GM19023 (cell line): ENCODE measurements around the gene MSI1.

Experiments used
- ATAC-seq: cut with Tn5 transposase; IDR thresholded peaks from one replicate; pipeline ENCODE4 v1.9.1; 2021; ENCODE audit warnings: mild to moderate bottlenecking, moderate library complexity; ENCODE audit not compliant: unreplicated experiment

MSI1 gene

DNA sequence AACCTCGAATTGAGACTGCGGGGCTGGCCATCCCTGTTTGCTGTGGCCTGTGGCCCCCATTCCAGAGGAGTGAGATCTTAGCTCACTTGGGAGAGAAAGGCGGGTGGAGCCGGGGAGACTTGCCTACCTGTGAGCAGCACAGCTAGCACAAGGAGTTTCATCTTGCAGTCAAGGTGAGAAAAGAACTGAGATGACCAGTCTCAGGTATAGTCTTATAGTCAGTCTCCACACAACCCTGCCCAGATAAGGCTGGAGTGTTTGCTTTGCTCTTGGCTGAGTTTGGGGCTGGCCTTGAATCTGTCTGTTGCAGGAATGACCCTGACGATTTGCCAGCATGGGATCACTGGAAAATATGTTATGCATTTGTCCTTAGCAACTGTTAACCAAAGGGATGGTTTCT lies 41.4 kb downstream of the MSI1 start, which contains the start of gene PLA2G1B:
TSS of gene PLA2G1B (minus strand) at position 187 of the 400 bp plus-strand sequence. CDS start at position 161, 26 bp downstream.
- no peak for ATAC-seq

DNA sequence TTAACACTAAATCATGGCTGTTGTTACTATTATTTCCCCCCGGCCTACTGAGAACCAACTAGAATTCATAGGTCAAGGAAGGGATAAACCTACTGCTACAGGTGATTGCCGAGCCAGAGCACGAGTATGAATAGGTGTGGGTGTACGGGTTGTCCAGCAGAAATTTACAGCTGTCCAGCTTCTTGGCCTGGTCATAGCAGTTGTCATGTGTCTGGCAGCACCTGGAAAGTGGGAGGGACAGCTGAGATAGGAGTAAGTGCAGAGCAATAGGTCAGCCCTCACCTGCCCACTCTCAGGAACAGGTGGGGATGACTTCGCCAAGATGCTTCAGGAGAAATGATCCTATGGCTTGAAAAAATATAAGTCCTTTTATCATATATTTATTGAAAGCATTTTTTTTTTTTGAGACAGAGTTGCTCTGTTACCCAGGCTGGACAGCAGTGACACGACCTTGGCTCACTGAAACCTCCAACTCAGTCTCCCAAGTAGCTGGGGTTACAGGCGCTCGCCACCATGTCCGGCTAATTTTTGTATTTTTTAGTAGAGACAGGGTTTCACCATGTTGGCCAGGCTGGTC lies 44.0 kb downstream of the MSI1 start:
- ATAC-seq, result no peak

DNA sequence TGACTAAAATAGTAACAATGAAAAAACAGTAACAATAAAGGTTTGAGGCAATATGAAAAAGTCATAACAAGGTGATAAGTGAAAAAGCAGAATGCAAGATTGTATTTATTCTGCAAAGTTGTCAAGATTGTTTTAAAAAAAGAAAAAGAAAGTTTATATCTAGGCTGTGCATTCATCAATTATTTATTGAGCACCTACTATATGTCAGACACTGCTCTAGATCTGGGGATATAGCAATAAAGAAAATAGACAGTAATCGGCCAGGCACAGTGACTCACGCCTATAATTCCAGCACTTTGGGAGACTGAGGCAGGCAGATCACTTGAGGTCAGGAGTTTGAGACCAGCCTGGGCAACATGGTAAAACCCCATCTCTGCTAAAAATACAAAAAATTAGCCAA lies 45.2 kb downstream of the MSI1 start:
- no peak for ATAC-seq

DNA sequence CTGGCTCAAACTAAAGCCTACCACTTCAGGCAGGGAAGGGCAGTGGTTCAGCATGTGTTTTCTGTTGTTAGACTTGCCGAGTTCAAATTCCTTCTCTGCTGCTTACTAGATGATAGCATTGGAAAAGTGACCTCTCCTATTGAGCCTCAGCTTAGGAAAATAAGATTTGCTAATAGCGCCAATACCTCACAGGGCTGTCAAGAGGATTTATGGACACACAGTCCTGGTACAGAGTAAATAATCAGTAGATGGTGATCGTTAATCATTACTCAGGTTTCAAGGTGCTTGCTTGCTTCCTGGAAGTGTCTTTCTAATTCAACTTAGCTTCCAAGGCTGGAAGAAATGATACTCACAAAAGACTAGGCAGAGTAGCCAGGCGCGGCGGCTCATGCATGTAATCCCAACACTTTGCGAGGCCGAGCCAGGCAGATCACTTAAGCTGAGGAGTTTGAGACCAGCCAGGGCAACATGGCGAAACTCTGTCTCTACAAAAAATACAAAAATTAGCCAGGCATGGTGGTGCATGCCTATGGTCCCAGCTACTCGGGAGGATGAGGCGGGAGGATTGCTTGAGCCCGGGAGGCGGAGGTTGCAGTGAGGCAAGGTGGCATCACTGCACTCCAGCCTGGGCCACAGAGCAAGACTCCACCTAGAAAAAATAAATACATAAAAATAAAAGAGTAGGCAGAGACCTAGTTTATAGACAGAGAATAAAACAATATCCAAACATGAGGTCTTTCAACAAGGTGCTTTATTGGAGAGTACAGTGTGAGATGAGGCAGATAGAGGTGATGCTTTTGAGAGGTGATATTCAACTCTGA lies 47.4 kb downstream of the MSI1 start:
- ATAC-seq, result no peak

- ATAC-seq, result peak; percentile 100
Measured at GRCh38 chr12:120317224-120318105, 51.5 kb downstream of the MSI1 start.

GRCh38 chr12:120316798-120317223 lies 52.2 kb downstream of the MSI1 start:
- no peak for ATAC-seq

DNA sequence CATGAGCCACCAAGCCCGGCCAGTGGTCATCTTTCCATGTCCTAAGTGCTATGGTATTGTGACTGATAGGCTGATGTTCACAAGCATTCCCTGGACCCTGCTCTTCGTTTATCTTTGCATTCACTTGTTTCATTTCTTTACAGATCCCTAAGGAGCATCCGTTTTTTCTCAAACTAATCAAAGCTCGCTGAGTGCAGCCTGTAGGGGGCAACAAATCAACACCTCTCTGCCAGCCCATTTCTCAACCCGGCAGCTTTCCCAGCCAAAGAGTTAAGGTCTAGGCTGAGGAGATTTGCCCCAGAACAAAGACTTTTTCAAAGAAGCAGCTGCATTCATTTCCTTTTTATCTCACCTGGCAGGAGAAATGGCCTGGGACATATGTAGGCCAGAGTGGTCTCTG lies 54.7 kb downstream of the MSI1 start:
- no peak for ATAC-seq

DNA sequence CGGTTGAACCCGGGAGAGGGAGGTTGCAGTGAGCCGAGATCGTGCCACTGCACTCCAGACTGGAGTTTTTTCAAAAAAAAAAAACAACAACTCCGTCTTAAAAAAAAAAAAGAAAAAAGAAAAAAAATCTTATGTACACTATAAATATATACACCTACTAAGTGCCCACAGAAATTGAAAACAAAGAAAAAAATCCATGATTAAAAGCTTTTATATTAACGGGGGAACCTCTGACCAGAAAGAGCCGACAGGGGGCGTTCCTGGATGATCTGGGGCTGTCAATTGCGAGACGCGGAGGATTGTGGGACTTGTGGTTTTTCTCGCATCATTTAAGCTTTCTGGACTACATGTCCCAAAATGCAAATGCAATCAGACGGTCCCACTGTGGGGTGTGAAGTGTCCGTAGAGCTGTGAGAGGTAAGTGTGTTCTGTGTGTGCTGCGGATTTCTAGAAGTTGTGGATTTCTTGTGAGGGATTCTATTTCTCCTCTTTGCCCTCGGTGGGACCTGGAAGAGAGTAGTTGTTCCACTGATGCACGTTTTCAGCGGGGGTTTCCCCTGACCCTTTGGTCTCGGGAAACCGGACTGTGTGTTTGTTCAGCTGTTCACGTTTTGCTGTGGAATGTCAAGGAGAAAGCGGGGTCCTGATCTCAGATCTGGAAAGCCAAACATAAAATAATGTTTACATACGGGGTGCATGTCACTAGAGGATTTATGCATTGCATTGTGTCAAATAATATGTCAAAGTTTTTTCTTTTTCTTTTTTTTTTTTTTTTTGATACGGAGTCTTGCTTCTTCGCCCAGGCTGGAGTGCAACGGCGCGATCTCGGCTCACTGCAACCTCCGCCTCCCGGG lies 66.8 kb downstream of the MSI1 start, which contains the start of gene SIRT4:
TSS of gene SIRT4 (plus strand) at position 360 of the 854 bp plus-strand sequence. CDS start 1,241 bp downstream, outside the sequence.
- peak; percentile 96 for ATAC-seq

- peak; percentile 38 for ATAC-seq
Measured at GRCh38 chr12:120292661-120293531, 76.1 kb downstream of the MSI1 start, which contains the start of gene RNU4-1. TSS of gene RNU4-1 (minus strand) at chr12:120293237.

DNA sequence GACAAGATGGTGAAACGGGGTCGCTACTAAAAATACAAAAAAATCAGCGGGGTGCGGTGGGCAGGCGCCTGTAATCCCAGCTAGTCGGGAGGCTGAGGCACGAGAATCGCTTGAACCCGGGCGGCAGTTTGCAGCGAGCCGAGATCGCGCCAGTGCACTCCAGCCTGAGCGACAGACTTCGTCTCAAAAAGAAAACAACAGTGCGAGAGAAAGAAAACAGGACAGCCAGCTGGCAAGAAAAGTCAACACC lies 76.6 kb downstream of the MSI1 start:
- peak; percentile 8 for ATAC-seq
